Neural crest cell (in vitro differentiated cells): ENCODE results near the gene LDLRAD2. TPM values are rescaled to one million over a fixed set of nuclear protein-coding genes. Genes with fewer than 3 reads are reported as not detected.

ENCODE experiments used
- DNase-seq: peaks from one replicate; pipeline ENCODE4 v3.0.0; 2021; ENCODE audit warnings: low read depth, mixed read lengths, low spot score
- H3K27ac Mint-ChIP-seq: one replicate; pipeline ENCODE4 v1.8.0; 2021; ENCODE audit warnings: mild to moderate bottlenecking, mixed read lengths; ENCODE audit not compliant: unreplicated experiment
- H3K27me3 Mint-ChIP-seq: 2 replicates; pipeline ENCODE4 v1.8.0; 2021; ENCODE audit warnings: low read depth, mild to moderate bottlenecking, mixed read lengths
- H3K36me3 Mint-ChIP-seq: 2 replicates; pipeline ENCODE4 v1.8.0; 2021; ENCODE audit warnings: low read depth, mild to moderate bottlenecking, mixed read lengths
- H3K4me1 Mint-ChIP-seq: 2 replicates; pipeline ENCODE4 v1.8.0; 2021; ENCODE audit warnings: mixed read lengths
- H3K4me3 Mint-ChIP-seq: one replicate; pipeline ENCODE4 v1.8.0; 2021; ENCODE audit warnings: mild to moderate bottlenecking, mixed read lengths
- H3K9me3 Mint-ChIP-seq: 2 replicates; pipeline ENCODE4 v1.8.0; 2021; ENCODE audit warnings: mixed read lengths
- total RNA-seq: library from RNA; stranded (reverse); gene quantifications from 2 replicates; pipeline ENCODE4 v1.2.1, GENCODE V29; 2021
- TF ChIP-seq, protein P1 (sequence below): fragments of 200-600 bp; sonication (generic); conservative IDR thresholded peaks from 2 replicates; pipeline ENCODE4 v1.5.0; 2021; ENCODE audit warnings: antibody characterized with exemption, mild to moderate bottlenecking

LDLRAD2 gene
- total RNA-seq, 1 donor from 2014 or later: 0.40 TPM

GRCh38 chr1:21860971-21861370 is 48.9 kb downstream of the LDLRAD2 start:
- Mint-ChIP-seq H3K9me3 (no peaks in the 10 kb centered on the region), H3K36me3 (peaks cover 8% of the 10 kb centered on the region), H3K27ac (no peak overlapping the region), H3K4me3 (no peak overlapping the region), H3K4me1 (peaks cover 15% of the 10 kb centered on the region), H3K27me3 (no peaks in the 10 kb centered on the region)
- DNase-seq: no peak
- TF ChIP-seq, protein P1, sequence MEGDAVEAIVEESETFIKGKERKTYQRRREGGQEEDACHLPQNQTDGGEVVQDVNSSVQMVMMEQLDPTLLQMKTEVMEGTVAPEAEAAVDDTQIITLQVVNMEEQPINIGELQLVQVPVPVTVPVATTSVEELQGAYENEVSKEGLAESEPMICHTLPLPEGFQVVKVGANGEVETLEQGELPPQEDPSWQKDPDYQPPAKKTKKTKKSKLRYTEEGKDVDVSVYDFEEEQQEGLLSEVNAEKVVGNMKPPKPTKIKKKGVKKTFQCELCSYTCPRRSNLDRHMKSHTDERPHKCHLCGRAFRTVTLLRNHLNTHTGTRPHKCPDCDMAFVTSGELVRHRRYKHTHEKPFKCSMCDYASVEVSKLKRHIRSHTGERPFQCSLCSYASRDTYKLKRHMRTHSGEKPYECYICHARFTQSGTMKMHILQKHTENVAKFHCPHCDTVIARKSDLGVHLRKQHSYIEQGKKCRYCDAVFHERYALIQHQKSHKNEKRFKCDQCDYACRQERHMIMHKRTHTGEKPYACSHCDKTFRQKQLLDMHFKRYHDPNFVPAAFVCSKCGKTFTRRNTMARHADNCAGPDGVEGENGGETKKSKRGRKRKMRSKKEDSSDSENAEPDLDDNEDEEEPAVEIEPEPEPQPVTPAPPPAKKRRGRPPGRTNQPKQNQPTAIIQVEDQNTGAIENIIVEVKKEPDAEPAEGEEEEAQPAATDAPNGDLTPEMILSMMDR: no peak

GRCh38 chr1:21861602-21862429 is 49.8 kb downstream of the LDLRAD2 start:
- TF ChIP-seq, protein P1: no peak
- Mint-ChIP-seq H3K4me1 (peaks cover 22% of the 10 kb centered on the region), H3K27me3 (no peaks in the 10 kb centered on the region), H3K9me3 (no peaks in the 10 kb centered on the region), H3K36me3 (peaks cover 8% of the 10 kb centered on the region), H3K4me3 (no peak overlapping the region), H3K27ac (no peak overlapping the region)
- DNase-seq: no peak

DNA sequence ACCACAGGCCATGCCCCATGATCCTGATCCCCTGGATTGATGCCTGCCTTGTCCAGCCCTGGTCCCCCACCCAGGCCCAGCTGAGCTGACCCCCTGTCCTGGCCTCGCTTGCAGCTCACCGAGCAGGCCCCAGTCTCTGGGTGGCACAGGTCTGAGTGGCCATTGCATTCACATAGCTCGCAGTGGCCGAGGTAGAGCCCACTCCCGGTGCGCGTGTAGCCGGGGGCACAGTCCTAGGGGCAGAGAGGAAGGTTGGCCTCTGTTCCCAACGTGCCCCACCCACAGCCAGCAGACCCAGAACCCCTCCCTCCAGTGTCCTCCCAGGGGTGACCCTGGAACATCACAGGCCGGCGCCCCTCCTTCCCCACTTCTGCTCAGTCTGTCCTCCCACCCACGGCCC is 51.9 kb downstream of the LDLRAD2 start:
- DNase-seq: no peak
- H3K36me3 Mint-ChIP-seq: peaks cover 8% of the 10 kb centered on the region
- no peaks in the 10 kb centered on the region for H3K9me3 Mint-ChIP-seq
- TF ChIP-seq, protein P1: no peak
- H3K4me1 Mint-ChIP-seq: peaks cover 23% of the 10 kb centered on the region
- no peak overlapping the region for H3K4me3 Mint-ChIP-seq
- no peak overlapping the region for H3K27ac Mint-ChIP-seq
- no peaks in the 10 kb centered on the region for H3K27me3 Mint-ChIP-seq

DNA sequence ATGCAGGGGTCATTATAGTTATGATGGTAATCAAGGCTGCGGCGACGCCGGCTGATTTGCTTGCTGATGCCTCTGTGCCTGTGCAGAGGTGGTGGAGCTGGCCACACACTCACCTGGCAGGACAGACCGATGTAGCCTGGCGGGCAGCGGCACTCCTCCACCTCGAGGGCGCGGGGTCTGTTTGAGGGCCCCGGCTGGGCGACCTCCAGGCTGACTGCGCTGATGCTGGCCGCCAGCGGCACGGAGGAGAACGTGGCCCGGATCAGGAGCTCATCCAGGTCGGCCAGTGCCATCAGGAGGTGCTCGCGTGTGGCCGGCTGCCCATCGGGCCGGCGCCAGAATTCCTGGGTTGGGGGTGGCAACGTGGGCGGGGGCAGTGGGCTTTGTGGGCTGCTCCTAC is 52.7 kb downstream of the LDLRAD2 start:
- Mint-ChIP-seq H3K36me3 (peaks cover 8% of the 10 kb centered on the region), H3K27ac (no peak overlapping the region)

GRCh38 chr1:21865609-21865942 is 53.5 kb downstream of the LDLRAD2 start:
- Mint-ChIP-seq H3K27me3 (no peaks in the 10 kb centered on the region), H3K27ac (no peak overlapping the region), H3K4me1 (peaks cover 27% of the 10 kb centered on the region), H3K4me3 (no peak overlapping the region), H3K9me3 (no peaks in the 10 kb centered on the region), H3K36me3 (peaks cover 8% of the 10 kb centered on the region)
- TF ChIP-seq, protein P1: no peak
- DNase-seq: no peak

More for the DNA sequence above, 52.7 kb downstream of the LDLRAD2 start:
- DNase-seq: no peak
- Mint-ChIP-seq H3K4me3 (no peak overlapping the region), H3K27me3 (no peaks in the 10 kb centered on the region), H3K9me3 (no peaks in the 10 kb centered on the region), H3K4me1 (peaks cover 27% of the 10 kb centered on the region)
- TF ChIP-seq, protein P1: no peak
